CD4-positive, CD25-positive, alpha-beta regulatory T cell (primary cell): Measurements from ENCODE around the gene CHFR. TPM values are rescaled to one million over a fixed set of nuclear protein-coding genes. Genes with fewer than 3 reads are reported as not detected.
A peak's percentile ranks its signal among the peaks of the same experiment; 100 is the strongest.
"Not testable (repeated sequence)": the region's sequence is repeated elsewhere in the genome, so short reads cannot be mapped to it uniquely, and the experiment has no call there.

Experiments
- ATAC-seq, 2 donors: fragments of 150-1000 bp; cut with Tn5 transposase; one replicate each; pipeline ENCODE4 v1.10.0; 2021; ENCODE audit warnings: low read depth in 2 of 2, moderate number of reproducible peaks in 2 of 2, moderate library complexity in 1 of 2
- DNase-seq, 3 donors: peaks; one replicate each; pipeline versions ENCODE4 v3.0.0 to v3.0.0-alpha.2; 2012 to 2022; ENCODE audit warnings: mixed read lengths in 1 of 3
- H3K27ac ChIP-seq: one replicate; pipeline ENCODE4 v1.7.0; 2013; ENCODE audit warnings: mild to moderate bottlenecking, low read length; ENCODE audit not compliant: insufficient read depth, poor library complexity, severe bottlenecking
- H3K27me3 ChIP-seq: one replicate; pipeline ENCODE4 v1.7.0; 2013; ENCODE audit warnings: low read length; ENCODE audit not compliant: control insufficient read depth, insufficient read depth
- H3K36me3 ChIP-seq: one replicate; pipeline ENCODE4 v1.7.0; 2013; ENCODE audit warnings: mild to moderate bottlenecking, low read length, moderate library complexity; ENCODE audit not compliant: control insufficient read depth, insufficient read depth
- H3K4me1 ChIP-seq: 2 replicates; pipeline ENCODE4 v1.7.0; 2013; ENCODE audit warnings: mild to moderate bottlenecking, low read length; ENCODE audit not compliant: insufficient read depth, control insufficient read depth, poor library complexity, severe bottlenecking
- H3K4me3 ChIP-seq: one replicate; pipeline ENCODE4 v1.7.0; 2013; ENCODE audit warnings: low read depth, mild to moderate bottlenecking, low read length, moderate library complexity
- H3K9me3 ChIP-seq, 2 experiments: 1 replicate in 1 of 2; 2 replicates in 1 of 2; pipeline ENCODE4 v1.7.0; 2013; ENCODE audit warnings: low read length in 2 of 2, mild to moderate bottlenecking in 1 of 2, moderate library complexity in 1 of 2; ENCODE audit not compliant: control insufficient read depth in 2 of 2
- H3K27ac Mint-ChIP-seq, 3 donors: one replicate each; pipeline ENCODE4 v1.8.0; 2020 to 2022; ENCODE audit warnings: mild to moderate bottlenecking in 3 of 3, mixed read lengths in 3 of 3, moderate library complexity in 2 of 3
- H3K27me3 Mint-ChIP-seq: one replicate; pipeline ENCODE4 v1.8.0; 2022; ENCODE audit warnings: mild to moderate bottlenecking, mixed read lengths
- H3K36me3 Mint-ChIP-seq: one replicate; pipeline ENCODE4 v1.8.0; 2020; ENCODE audit warnings: mixed read lengths
- H3K4me1 Mint-ChIP-seq, 4 donors: one replicate each; pipeline ENCODE4 v1.8.0; 2020 to 2022; ENCODE audit warnings: mixed read lengths in 4 of 4, mild to moderate bottlenecking in 1 of 4
- H3K4me3 Mint-ChIP-seq, 4 donors: one replicate each; pipeline ENCODE4 v1.8.0; 2020 to 2022; ENCODE audit warnings: mild to moderate bottlenecking in 4 of 4, mixed read lengths in 4 of 4, moderate library complexity in 3 of 4
- H3K9me3 Mint-ChIP-seq, 7 donors: one replicate each; pipeline ENCODE4 v1.8.0; 2020 to 2022; ENCODE audit warnings: mixed read lengths in 7 of 7, mild to moderate bottlenecking in 3 of 7, moderate library complexity in 2 of 7
- polyA plus RNA-seq, 4 donors: library from polyadenylated mRNA; unstranded; fragments of 300-500 nt; fragmentation: Illumina TruSeq; gene quantifications; one replicate each; pipeline ENCODE4 v1.2.3, GENCODE V29; 2021
- total RNA-seq: library from RNA; stranded (reverse); gene quantifications from one replicate; pipeline ENCODE4 v1.2.3, GENCODE V29; 2022

The CHFR gene
- total and polyA plus RNA-seq, 5 donors from 2014 or later: 24.3 to 118 (median 42.2) TPM

DNA sequence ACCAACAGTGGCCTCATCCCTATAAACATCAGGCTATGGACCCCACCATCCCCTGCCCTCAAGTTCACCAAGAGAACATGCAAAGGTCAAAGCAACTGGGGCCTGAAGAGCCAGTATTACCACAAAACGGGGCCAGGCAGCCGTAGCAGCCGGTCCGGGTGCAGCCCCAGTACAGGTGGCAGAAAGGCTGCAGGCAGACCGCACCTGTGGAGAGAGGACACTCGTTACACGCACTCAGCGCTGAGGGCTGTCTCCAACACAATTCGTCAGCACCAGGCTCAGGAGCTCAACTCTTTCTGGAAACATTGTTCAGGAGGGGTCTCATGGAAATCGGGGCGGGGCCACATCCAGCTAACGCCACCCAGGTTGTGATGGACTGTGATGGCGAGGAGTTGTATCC lies 38.9 kb downstream of the CHFR start:
- no peaks in the 10 kb centered on the region for H3K27me3 ChIP-seq
- H3K4me1 Mint-ChIP-seq: no peaks in the 10 kb centered on the region
- no peaks in the 10 kb centered on the region for H3K4me1 ChIP-seq
- no peak overlapping the region for H3K27ac ChIP-seq
- H3K36me3 Mint-ChIP-seq: peaks cover 40% of the 10 kb centered on the region
- no peak overlapping the region for H3K4me3 ChIP-seq
- ATAC-seq: no peak
- no peaks in the 10 kb centered on the region for H3K27me3 Mint-ChIP-seq
- H3K4me3 Mint-ChIP-seq: no peak overlapping the region
- no peak for DNase-seq
- H3K36me3 ChIP-seq: peaks cover 65% of the 10 kb centered on the region
- H3K27ac Mint-ChIP-seq: no peak overlapping the region
- H3K9me3 Mint-ChIP-seq: peaks cover 0 to 2% (median 0%) of the 10 kb centered on the region in 7 donors
- no peaks in the 10 kb centered on the region for H3K9me3 ChIP-seq

DNA sequence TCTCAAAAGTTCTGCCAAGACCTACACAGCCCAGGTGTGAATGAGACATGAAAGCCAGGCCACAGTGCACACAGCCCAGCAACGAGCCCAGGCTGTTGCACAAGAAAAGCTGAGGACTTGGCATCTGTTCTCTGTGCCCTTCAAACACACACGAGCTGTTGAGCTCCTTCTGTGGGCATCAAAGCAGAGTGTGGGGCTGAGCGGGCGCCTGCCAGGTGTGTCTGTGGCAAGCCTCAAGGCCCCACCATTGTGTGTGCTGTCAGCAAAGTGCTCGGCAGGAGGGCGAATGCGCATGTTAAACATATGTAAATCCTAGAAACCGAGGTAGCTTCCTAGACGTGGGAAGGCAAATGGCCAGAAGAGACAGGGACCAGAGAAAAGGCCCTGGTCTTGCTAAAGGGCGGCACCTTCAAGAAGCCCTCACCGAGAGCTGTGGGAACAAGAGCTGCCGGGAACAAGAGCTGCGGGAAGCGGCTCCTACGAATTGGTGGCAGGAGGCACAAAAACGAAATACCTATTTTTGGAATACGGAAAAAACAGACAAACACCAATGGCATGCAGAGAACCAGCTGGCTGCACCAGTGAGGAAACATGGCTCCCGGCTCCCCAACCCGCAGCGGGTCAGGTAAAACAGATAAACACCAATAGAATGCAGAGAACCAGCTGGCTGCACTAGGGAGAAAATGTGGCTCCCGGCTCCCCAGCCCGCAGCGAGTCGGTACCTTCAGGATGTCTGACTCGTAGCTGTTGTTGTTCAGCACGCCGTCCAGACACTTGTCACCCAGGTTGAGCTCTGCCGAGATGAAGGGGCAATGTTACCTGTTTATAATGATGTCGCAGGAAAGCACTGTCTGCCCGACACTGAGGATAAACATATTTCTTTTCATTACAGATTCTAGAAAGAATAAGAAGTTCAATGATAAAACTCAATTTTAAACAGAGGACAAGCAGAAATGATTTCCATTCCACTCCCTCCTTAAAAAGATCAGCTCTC lies 39.7 kb downstream of the CHFR start:
- Histone ChIP-seq H3K36me3 (peaks cover 65% of the 10 kb centered on the region), H3K4me1 (no peaks in the 10 kb centered on the region), H3K9me3 (no peaks in the 10 kb centered on the region), H3K27ac (no peak overlapping the region), H3K27me3 (no peaks in the 10 kb centered on the region), H3K4me3 (no peak overlapping the region)
- H3K4me1 Mint-ChIP-seq: no peaks in the 10 kb centered on the region
- ATAC-seq (no peak), DNase-seq (no peak)
- H3K27me3 Mint-ChIP-seq: no peaks in the 10 kb centered on the region
- H3K9me3 Mint-ChIP-seq: peaks cover 0 to 2% (median 0%) of the 10 kb centered on the region in 7 donors
- peak overlapping the region in 1 of 3 donors; percentile 34 for H3K27ac Mint-ChIP-seq
- H3K36me3 Mint-ChIP-seq: peaks cover 39% of the 10 kb centered on the region
- peak overlapping the region in 1 of 4 donors; percentile 28 for H3K4me3 Mint-ChIP-seq

DNA sequence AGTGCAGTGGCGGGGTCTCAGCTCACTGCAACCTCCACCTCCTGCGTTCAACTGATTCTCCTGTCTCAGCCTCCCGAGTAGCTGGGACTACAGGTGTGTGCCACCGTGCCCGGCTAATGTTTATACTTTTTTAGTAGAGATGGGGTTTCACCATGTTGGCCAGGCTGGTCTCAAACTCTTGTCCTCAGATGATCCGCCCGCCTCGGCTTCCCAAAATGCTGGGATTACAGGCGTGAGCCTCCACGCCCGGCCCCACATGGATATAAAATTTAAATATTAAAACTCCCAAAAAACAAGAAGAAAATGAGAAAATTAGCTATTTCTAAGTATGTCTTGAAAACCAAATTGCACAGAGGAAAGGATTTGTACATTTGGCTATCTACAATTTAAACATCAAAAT lies 42.7 kb downstream of the CHFR start:
- H3K27ac ChIP-seq, H3K4me3 Mint-ChIP-seq, H3K27me3 Mint-ChIP-seq, H3K27me3 ChIP-seq, ATAC-seq, H3K4me1 Mint-ChIP-seq, DNase-seq, H3K9me3 ChIP-seq, H3K4me1 ChIP-seq, H3K9me3 Mint-ChIP-seq, H3K4me3 ChIP-seq: not testable (repeated sequence)
- Mint-ChIP-seq H3K27ac (peak overlapping the region in 1 of 3 donors; percentile 60), H3K36me3 (peaks cover 41% of the 10 kb centered on the region)
- H3K36me3 ChIP-seq: peaks cover 69% of the 10 kb centered on the region

DNA sequence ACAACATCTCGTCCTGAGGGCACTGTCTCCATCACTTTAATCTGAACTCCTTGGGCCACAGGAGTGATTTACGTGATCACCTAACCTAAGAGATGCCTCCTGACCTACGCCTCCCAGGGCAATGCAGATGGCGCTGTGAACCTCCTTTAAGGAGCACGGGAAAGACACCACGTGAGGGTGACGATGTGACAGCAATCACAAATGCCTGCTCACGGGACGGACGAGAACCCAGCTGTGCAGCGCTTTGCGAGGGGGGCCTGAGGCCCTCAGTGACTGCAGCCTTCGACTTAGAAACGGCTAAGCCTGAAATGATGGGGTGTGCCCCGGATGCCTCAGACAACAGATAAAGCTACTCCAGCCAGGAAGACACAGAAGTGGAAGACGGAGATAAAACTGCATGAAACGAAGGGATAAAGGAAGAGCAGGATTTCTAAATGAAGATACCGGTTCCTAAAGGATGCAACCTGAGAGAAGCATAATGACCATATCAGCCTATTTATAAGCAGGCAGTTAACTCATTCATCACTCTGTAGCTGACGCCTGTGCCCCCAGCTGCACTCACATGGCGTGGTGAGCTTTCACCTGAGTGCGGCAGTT lies 44.9 kb downstream of the CHFR start:
- ATAC-seq (no peak), DNase-seq (no peak)
- Histone ChIP-seq H3K4me3 (no peak overlapping the region), H3K27me3 (no peaks in the 10 kb centered on the region), H3K36me3 (peaks cover 56% of the 10 kb centered on the region), H3K27ac (no peak overlapping the region), H3K9me3 (no peaks in the 10 kb centered on the region), H3K4me1 (no peaks in the 10 kb centered on the region)
- H3K4me3 Mint-ChIP-seq: no peak overlapping the region
- peaks cover 0 to 2% (median 0%) of the 10 kb centered on the region in 7 donors for H3K9me3 Mint-ChIP-seq
- no peak overlapping the region for H3K27ac Mint-ChIP-seq
- peaks cover 35% of the 10 kb centered on the region for H3K36me3 Mint-ChIP-seq
- no peaks in the 10 kb centered on the region for H3K27me3 Mint-ChIP-seq
- H3K4me1 Mint-ChIP-seq: peaks cover 0 to 3% (median 0%) of the 10 kb centered on the region in 4 donors

DNA sequence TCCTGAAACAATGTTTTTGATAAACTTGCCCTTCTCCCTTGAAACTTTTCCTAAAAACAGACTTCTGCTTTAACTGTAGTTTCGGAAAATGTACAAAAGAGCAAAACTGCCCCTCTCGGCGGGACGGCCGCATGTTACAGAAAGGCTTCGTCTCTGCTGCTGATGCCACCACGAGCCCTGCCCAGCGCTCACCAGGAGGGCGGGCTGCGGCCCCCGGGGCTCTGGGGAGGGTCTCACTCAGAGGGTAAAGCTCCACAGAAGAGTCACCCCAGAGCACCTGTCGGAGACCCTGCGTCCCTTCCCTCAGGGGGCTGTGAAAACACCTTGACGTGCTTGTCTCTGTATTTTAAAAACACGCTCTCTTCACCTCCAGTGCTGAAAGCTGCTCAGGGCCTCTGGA lies 46.3 kb downstream of the CHFR start:
- H3K27ac ChIP-seq: no peak overlapping the region
- no peak overlapping the region for H3K27ac Mint-ChIP-seq
- H3K9me3 Mint-ChIP-seq: peaks cover 0 to 2% (median 0%) of the 10 kb centered on the region in 7 donors
- H3K9me3 ChIP-seq: no peaks in the 10 kb centered on the region
- no peaks in the 10 kb centered on the region for H3K27me3 ChIP-seq
- H3K4me1 Mint-ChIP-seq: peaks cover 0 to 13% (median 3%) of the 10 kb centered on the region in 4 donors
- H3K4me3 ChIP-seq: no peak overlapping the region
- no peaks in the 10 kb centered on the region for H3K27me3 Mint-ChIP-seq
- peaks cover 46% of the 10 kb centered on the region for H3K36me3 ChIP-seq
- no peak overlapping the region for H3K4me3 Mint-ChIP-seq
- H3K36me3 Mint-ChIP-seq: peaks cover 27% of the 10 kb centered on the region
- no peaks in the 10 kb centered on the region for H3K4me1 ChIP-seq
- ATAC-seq (no peak), DNase-seq (no peak)

DNA sequence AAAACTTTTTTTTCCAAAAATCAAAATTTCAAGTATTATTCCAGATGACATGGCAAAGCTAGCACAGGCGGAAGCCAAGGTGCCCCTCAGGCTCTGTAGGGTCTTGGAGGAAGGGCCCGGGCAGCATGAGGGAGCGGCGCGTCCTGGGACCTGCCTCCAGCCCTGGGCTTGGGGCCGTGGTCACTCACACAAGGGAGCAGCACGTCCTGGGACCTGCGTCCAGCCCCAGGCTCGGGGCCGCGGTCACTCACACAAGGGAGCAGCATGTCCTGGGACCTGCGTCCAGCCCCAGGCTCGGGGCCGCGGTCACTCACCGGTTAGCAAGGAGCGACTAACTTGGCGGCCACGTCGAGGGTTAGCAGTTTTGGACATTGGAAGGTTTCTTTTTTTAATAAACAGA lies 46.9 kb downstream of the CHFR start:
- peaks cover 22% of the 10 kb centered on the region for H3K36me3 Mint-ChIP-seq
- no peaks in the 10 kb centered on the region for H3K27me3 ChIP-seq
- no peak overlapping the region for H3K27ac Mint-ChIP-seq
- DNase-seq (no peak), ATAC-seq (no peak)
- H3K27me3 Mint-ChIP-seq: no peaks in the 10 kb centered on the region
- H3K9me3 Mint-ChIP-seq: no peaks in the 10 kb centered on the region
- no peaks in the 10 kb centered on the region for H3K9me3 ChIP-seq
- H3K4me1 Mint-ChIP-seq: peaks cover 0 to 13% (median 3%) of the 10 kb centered on the region in 4 donors
- peaks cover 41% of the 10 kb centered on the region for H3K36me3 ChIP-seq
- H3K4me3 ChIP-seq: no peak overlapping the region
- no peak overlapping the region for H3K27ac ChIP-seq
- H3K4me3 Mint-ChIP-seq: no peak overlapping the region
- no peaks in the 10 kb centered on the region for H3K4me1 ChIP-seq

DNA sequence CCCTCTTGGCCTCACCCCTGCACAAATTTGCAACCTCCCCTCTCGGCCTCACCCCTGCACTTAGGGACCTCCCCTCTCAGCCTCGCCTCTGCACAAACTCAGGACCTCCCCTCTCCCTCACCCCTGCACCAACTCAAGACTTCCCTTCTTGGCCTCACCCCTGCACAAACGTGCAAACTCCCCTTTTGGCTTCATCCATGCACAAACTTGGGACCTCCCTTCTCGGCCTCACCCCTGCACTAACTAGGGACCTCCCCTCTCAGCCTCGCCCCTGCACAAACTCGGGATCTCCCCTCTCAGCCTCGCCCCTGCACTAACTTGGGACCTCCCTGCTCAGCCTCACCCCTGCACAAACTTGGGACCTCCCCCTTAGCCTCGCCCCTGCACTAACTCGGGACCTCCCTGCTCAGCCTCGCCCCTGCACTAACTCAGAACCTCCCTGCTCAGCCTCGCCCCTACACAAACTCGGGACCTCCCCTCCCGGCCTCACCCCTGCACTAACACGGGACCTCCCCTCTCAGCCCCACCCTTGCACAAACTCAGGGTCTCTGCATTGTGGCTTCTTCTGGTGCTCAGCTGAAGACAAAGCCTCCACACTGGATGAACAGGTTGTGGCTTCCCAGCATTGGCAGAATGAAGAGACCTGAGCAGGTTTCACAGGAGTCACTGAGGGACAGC lies 47.7 kb downstream of the CHFR start:
- Histone ChIP-seq H3K36me3 (peaks cover 35% of the 10 kb centered on the region), H3K27ac (no peak overlapping the region), H3K4me3 (no peak overlapping the region), H3K9me3 (no peaks in the 10 kb centered on the region), H3K27me3 (no peaks in the 10 kb centered on the region), H3K4me1 (peaks cover 6% of the 10 kb centered on the region)
- Mint-ChIP-seq H3K9me3 (no peaks in the 10 kb centered on the region), H3K27me3 (no peaks in the 10 kb centered on the region), H3K4me1 (peaks cover 0 to 21% (median 7%) of the 10 kb centered on the region in 4 donors), H3K4me3 (no peak overlapping the region), H3K36me3 (peaks cover 22% of the 10 kb centered on the region), H3K27ac (no peak overlapping the region)
- DNase-seq (no peak), ATAC-seq (no peak)
